CD14-positive monocyte (primary cell): ENCODE measurements around the gene GPR37. TPM values are rescaled to one million over a fixed set of nuclear protein-coding genes. Genes with fewer than 3 reads are reported as not detected.

ENCODE experiments used
- DNase-seq, 3 donors: peaks; one replicate each; pipeline ENCODE4 v3.0.0-alpha.2; 2011 to 2022
- H2AFZ ChIP-seq: 2 replicates; pipeline ENCODE4 v1.6.0; 2012; ENCODE audit warnings: mild to moderate bottlenecking, low read depth, low read length, inconsistent platforms; ENCODE audit not compliant: insufficient read depth, poor library complexity, severe bottlenecking
- H3K27ac ChIP-seq, 2 donors: 1 replicate in 1 of 2; 2 replicates in 1 of 2; pipeline ENCODE4 v1.5.1; 2012 to 2013; ENCODE audit warnings: low read length in 2 of 2, control low read depth in 1 of 2, inconsistent platforms in 1 of 2, low read depth in 1 of 2, mild to moderate bottlenecking in 1 of 2
- H3K27me3 ChIP-seq, 2 donors: one replicate each; pipeline versions ENCODE4 v1.6.0 to v1.6.1; 2011 to 2013; ENCODE audit warnings: low read length in 2 of 2; ENCODE audit not compliant: control insufficient read depth in 2 of 2, insufficient read depth in 2 of 2
- H3K36me3 ChIP-seq, 2 donors: replicated peaks in 1 of 2; 1 replicate in 1 of 2; 2 replicates in 1 of 2; pipeline versions ENCODE4 v1.5.1 to v1.6.1; 2012 to 2013; ENCODE audit warnings: low read length in 2 of 2, control low read depth in 1 of 2, inconsistent platforms in 1 of 2, mild to moderate bottlenecking in 1 of 2; ENCODE audit not compliant: insufficient read depth in 2 of 2, control insufficient read depth in 1 of 2
- H3K4me1 ChIP-seq, 2 donors: 1 replicate in 1 of 2; 2 replicates in 1 of 2; pipeline versions ENCODE4 v1.5.1 to v1.6.1; 2012 to 2013; ENCODE audit warnings: low read length in 2 of 2, control low read depth in 1 of 2, inconsistent platforms in 1 of 2, mild to moderate bottlenecking in 1 of 2, moderate library complexity in 1 of 2; ENCODE audit not compliant: insufficient read depth in 2 of 2, control insufficient read depth in 1 of 2
- H3K4me2 ChIP-seq: replicated peaks from 2 replicates; pipeline ENCODE3; 2012; ENCODE audit warnings: low read length, moderate library complexity, mild to moderate bottlenecking; ENCODE audit not compliant: poor library complexity, severe bottlenecking; ENCODE audit errors: extremely low read depth
- H3K4me3 ChIP-seq, 3 experiments: fragments of 200-600 bp in 1 of 3; sonication (generic) in 1 of 3; replicated peaks in 1 of 3; 1 replicate in 2 of 3; 2 replicates in 1 of 3; pipeline ENCODE4 v1.5.1; 2011 to 2013; ENCODE audit warnings: low read length in 3 of 3, mild to moderate bottlenecking in 3 of 3, control low read depth in 2 of 3, low read depth in 2 of 3, inconsistent platforms in 1 of 3, moderate library complexity in 1 of 3
- H3K79me2 ChIP-seq: 2 replicates; pipeline ENCODE4 v1.6.0; 2012; ENCODE audit warnings: mild to moderate bottlenecking, control low read depth, inconsistent platforms, low read length, moderate library complexity; ENCODE audit not compliant: insufficient read depth
- H3K9ac ChIP-seq: 2 replicates; pipeline ENCODE4 v1.6.0; 2017; ENCODE audit warnings: low read length, mild to moderate bottlenecking; ENCODE audit not compliant: insufficient read depth, poor library complexity, severe bottlenecking
- H3K9me3 ChIP-seq, 2 donors: replicated peaks in 1 of 2; 1 replicate in 1 of 2; 2 replicates in 1 of 2; pipeline versions ENCODE4 v1.5.1 to v1.6.1; 2012 to 2013; ENCODE audit warnings: low read length in 2 of 2, control low read depth in 1 of 2; ENCODE audit not compliant: control insufficient read depth in 1 of 2, insufficient read depth in 1 of 2
- H4K20me1 ChIP-seq: 2 replicates; pipeline ENCODE4 v1.6.0; 2012; ENCODE audit warnings: mild to moderate bottlenecking, low read length, control low read depth, moderate library complexity; ENCODE audit not compliant: insufficient read depth
- H3K27ac Mint-ChIP-seq, 7 donors: one replicate each; pipeline ENCODE4 v1.8.0; 2020; ENCODE audit warnings: mild to moderate bottlenecking in 7 of 7, mixed read lengths in 7 of 7, moderate library complexity in 6 of 7, inconsistent platforms in 2 of 7
- H3K27me3 Mint-ChIP-seq, 3 donors: one replicate each; pipeline ENCODE4 v1.8.0; 2021 to 2022; ENCODE audit warnings: low read depth in 3 of 3, mild to moderate bottlenecking in 3 of 3, mixed read lengths in 3 of 3, moderate library complexity in 3 of 3, inconsistent platforms in 1 of 3
- H3K36me3 Mint-ChIP-seq, 2 donors: one replicate each; pipeline ENCODE4 v1.8.0; 2020; ENCODE audit warnings: mixed read lengths in 2 of 2, inconsistent platforms in 1 of 2, mild to moderate bottlenecking in 1 of 2
- H3K4me1 Mint-ChIP-seq: one replicate; pipeline ENCODE4 v1.8.0; 2020; ENCODE audit warnings: mild to moderate bottlenecking, mixed read lengths
- H3K4me3 Mint-ChIP-seq, 2 donors: one replicate each; pipeline ENCODE4 v1.8.0; 2020; ENCODE audit warnings: mild to moderate bottlenecking in 2 of 2, mixed read lengths in 2 of 2, moderate library complexity in 1 of 2
- H3K9me3 Mint-ChIP-seq, 7 donors: one replicate each; pipeline ENCODE4 v1.8.0; 2020 to 2022; ENCODE audit warnings: mixed read lengths in 7 of 7, mild to moderate bottlenecking in 6 of 7, moderate library complexity in 6 of 7, inconsistent platforms in 2 of 7
- WGBS: methylation state at CpG from one replicate; pipeline ENCODE4 v1.1.5; 2013; ENCODE audit warnings: missing lambda C conversion rate; ENCODE audit not compliant: insufficient coverage; 5-methylcytosine and 5-hydroxymethylcytosine counted together
- intact Hi-C, 2 donors: fragments of 100-400 bp; cut with micrococcal nuclease; formaldehyde crosslinking; loops; one replicate each; pipeline versions ENCODE4 v1.15.0 to v1.15.1; 2023
- polyA plus RNA-seq, 3 donors: library from polyadenylated mRNA; depleted of rRNA in 1 of 3; unstranded in 2 of 3; stranded (reverse) in 1 of 3; fragments of 300-500 nt in 2 of 3; fragments of >200 nt in 1 of 3; fragmentation: Illumina TruSeq in 2 of 3; gene quantifications; 1 replicate in 2 of 3; 2 replicates in 1 of 3; pipeline ENCODE4 v1.2.3, GENCODE V29; 2012 to 2021
- TF ChIP-seq, protein P1 (sequence below): fragments of 200-600 bp; IDR thresholded peaks from one replicate; pipeline ENCODE4 v1.8.0; 2022; ENCODE audit warnings: antibody characterized with exemption, mild to moderate bottlenecking

The GPR37 gene
- polyA plus RNA-seq, 3 donors, result not detected

DNA sequence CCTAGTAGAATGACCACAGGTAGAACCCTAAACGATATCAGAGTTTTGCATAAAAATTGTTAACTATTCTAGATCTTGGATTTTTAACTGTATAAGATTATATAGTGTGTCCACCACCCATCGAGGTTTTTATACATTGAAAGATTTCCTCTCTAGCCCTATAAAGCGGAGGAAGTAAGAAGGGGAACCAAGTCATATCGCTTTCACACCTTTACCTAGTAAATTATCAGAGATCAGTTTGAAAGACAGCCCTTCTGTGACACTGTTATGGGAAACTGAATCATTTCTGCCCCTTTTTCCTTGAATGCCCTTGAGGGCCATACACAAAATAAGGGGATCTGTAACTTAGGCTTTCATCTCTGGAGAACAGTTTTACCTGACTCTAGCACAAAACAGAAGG lies 8.3 kb upstream of the GPR37 start:
- H3K36me3 ChIP-seq, result no peaks in the 10 kb centered on the region
- H3K9me3 ChIP-seq, result no peaks in the 10 kb centered on the region
- H4K20me1 ChIP-seq, result no peaks in the 10 kb centered on the region
- no peak for DNase-seq
- H3K9ac ChIP-seq, result no peak overlapping the region
- WGBS, result no CpG with 5 or more reads among the region's 4 CpGs
- H3K4me3 ChIP-seq, result no peak overlapping the region
- no peaks in the 10 kb centered on the region for H3K79me2 ChIP-seq
- peak overlapping the region in 1 of 2 donors; percentile 11 for H3K4me3 Mint-ChIP-seq
- H3K27ac Mint-ChIP-seq, result no peak overlapping the region
- intact Hi-C loops, result no loop called here
- H3K27ac ChIP-seq, result no peak overlapping the region
- peaks cover 0 to 11% (median 4%) of the 10 kb centered on the region in 3 donors for H3K27me3 Mint-ChIP-seq
- no peaks in the 10 kb centered on the region for H3K9me3 Mint-ChIP-seq
- H3K36me3 Mint-ChIP-seq, result no peaks in the 10 kb centered on the region
- H3K27me3 ChIP-seq, result peaks cover 2% of the 10 kb centered on the region in 2 donors
- H2AFZ ChIP-seq, result no peak overlapping the region
- TF ChIP-seq, protein P1, sequence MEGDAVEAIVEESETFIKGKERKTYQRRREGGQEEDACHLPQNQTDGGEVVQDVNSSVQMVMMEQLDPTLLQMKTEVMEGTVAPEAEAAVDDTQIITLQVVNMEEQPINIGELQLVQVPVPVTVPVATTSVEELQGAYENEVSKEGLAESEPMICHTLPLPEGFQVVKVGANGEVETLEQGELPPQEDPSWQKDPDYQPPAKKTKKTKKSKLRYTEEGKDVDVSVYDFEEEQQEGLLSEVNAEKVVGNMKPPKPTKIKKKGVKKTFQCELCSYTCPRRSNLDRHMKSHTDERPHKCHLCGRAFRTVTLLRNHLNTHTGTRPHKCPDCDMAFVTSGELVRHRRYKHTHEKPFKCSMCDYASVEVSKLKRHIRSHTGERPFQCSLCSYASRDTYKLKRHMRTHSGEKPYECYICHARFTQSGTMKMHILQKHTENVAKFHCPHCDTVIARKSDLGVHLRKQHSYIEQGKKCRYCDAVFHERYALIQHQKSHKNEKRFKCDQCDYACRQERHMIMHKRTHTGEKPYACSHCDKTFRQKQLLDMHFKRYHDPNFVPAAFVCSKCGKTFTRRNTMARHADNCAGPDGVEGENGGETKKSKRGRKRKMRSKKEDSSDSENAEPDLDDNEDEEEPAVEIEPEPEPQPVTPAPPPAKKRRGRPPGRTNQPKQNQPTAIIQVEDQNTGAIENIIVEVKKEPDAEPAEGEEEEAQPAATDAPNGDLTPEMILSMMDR, result no peak
- no peaks in the 10 kb centered on the region for H3K4me1 Mint-ChIP-seq
- H3K4me1 ChIP-seq, result no peaks in the 10 kb centered on the region
- H3K4me2 ChIP-seq, result no peak overlapping the region

DNA sequence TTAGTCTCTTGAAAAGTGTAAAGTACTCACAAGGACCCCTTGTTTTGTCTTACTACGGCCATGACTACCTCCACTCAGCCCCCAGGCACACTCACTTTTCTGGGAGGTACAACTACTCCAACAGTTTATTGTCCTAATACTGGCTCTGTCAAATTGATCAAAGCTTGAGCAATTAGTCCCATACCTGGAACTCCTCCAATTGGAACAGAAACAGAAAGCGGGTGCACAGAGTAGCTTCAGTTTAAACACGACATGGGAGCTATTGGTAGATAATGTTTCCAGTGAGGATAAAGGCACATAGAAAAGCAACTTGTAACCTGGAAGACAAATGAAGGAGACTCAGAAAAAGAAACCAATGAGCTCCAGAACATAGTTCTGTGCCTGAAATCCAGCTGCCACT lies 7.7 kb upstream of the GPR37 start:
- 100% methylated on average over 1 of the region's 3 CpGs for WGBS
- no peak overlapping the region for H3K4me2 ChIP-seq
- no peak for DNase-seq
- H3K9me3 ChIP-seq, result no peaks in the 10 kb centered on the region
- no peaks in the 10 kb centered on the region for H4K20me1 ChIP-seq
- H3K79me2 ChIP-seq, result no peaks in the 10 kb centered on the region
- Mint-ChIP-seq H3K36me3 (no peaks in the 10 kb centered on the region), H3K4me1 (no peaks in the 10 kb centered on the region), H3K9me3 (no peaks in the 10 kb centered on the region), H3K27ac (no peak overlapping the region), H3K27me3 (peaks cover 2 to 14% (median 4%) of the 10 kb centered on the region in 3 donors), H3K4me3 (no peak overlapping the region)
- no peaks in the 10 kb centered on the region for H3K4me1 ChIP-seq
- TF ChIP-seq, protein P1, result no peak
- no peak overlapping the region for H3K9ac ChIP-seq
- no peaks in the 10 kb centered on the region for H3K36me3 ChIP-seq
- H3K4me3 ChIP-seq, result no peak overlapping the region
- no peak overlapping the region for H3K27ac ChIP-seq
- no peak overlapping the region for H2AFZ ChIP-seq
- intact Hi-C loops, result no loop called here
- H3K27me3 ChIP-seq, result peaks cover 2 to 5% of the 10 kb centered on the region in 2 donors
